Gastrocnemius medialis (tissue), 4 donors: Measurements from ENCODE around the gene SMURF1. TPM values are rescaled to one million over a fixed set of nuclear protein-coding genes. Genes with fewer than 3 reads are reported as not detected.
"Not testable (repeated sequence)": the region's sequence is repeated elsewhere in the genome, so short reads cannot be mapped to it uniquely, and the experiment has no call there.

ENCODE experiments used
- ATAC-seq, 2 donors: fragments of 150-250 bp; one replicate each; pipeline ENCODE4 v1.9.1; 2016
- DNase-seq, 2 donors: peaks; one replicate each; pipeline ENCODE4 v3.0.0-alpha.2; 2019
- H3K27ac ChIP-seq, 4 donors: fragments of 200-600 bp; sonication (generic); 1 replicate in 1 of 4; 2 replicates in 3 of 4; pipeline ENCODE4 v1.5.1; 2016 to 2018; ENCODE audit warnings: mild to moderate bottlenecking in 2 of 4, moderate library complexity in 1 of 4
- H3K27me3 ChIP-seq, 3 donors: fragments of 200-600 bp; sonication (generic) in 2 of 3; 1 replicate in 1 of 3; 2 replicates in 2 of 3; pipeline versions ENCODE4 v1.5.1 to v1.6.0; 2016 to 2019; ENCODE audit warnings: mild to moderate bottlenecking in 1 of 3, moderate library complexity in 1 of 3
- H3K36me3 ChIP-seq, 2 donors: fragments of 200-600 bp; sonication (generic) in 1 of 2; one replicate each; pipeline ENCODE4 v1.5.1; 2017 to 2018
- H3K4me1 ChIP-seq, 2 donors: fragments of 200-600 bp; sonication (generic) in 1 of 2; one replicate each; pipeline ENCODE4 v1.5.1; 2016 to 2017; ENCODE audit warnings: mild to moderate bottlenecking in 2 of 2
- H3K4me3 ChIP-seq, 4 donors: fragments of 200-600 bp; sonication (generic) in 3 of 4; 1 replicate in 1 of 4; 2 replicates in 3 of 4; pipeline ENCODE4 v1.5.1; 2016 to 2019; ENCODE audit warnings: mild to moderate bottlenecking in 2 of 4
- H3K9me3 ChIP-seq, 3 donors: fragments of 200-600 bp; sonication (generic) in 2 of 3; 1 replicate in 1 of 3; 2 replicates in 2 of 3; pipeline ENCODE4 v1.5.1; 2016 to 2019
- CTCF ChIP-seq, 5 experiments: fragments of 450-650 bp in 3 of 5; fragments of 200-600 bp in 2 of 5; sonication (generic) in 2 of 5; IDR thresholded peaks in 4 of 5; conservative IDR thresholded peaks in 1 of 5; 1 replicate in 4 of 5; 2 replicates in 1 of 5; pipeline ENCODE4 v1.5.1; 2016 to 2019; ENCODE audit warnings: antibody characterized with exemption in 5 of 5, mild to moderate bottlenecking in 3 of 5, moderate library complexity in 3 of 5
- POLR2A ChIP-seq, 2 donors: fragments of 450-650 bp; IDR thresholded peaks; one replicate each; pipeline ENCODE4 v1.6.1; 2017; ENCODE audit warnings: antibody characterized with exemption in 2 of 2, mild to moderate bottlenecking in 2 of 2, moderate library complexity in 2 of 2
- in situ Hi-C, 4 donors: fragments of 200-750 bp; cut with MboI; loops; one replicate each; pipeline versions ENCODE4 v1.15.0 to v1.8.0; 2017; ENCODE audit warnings: low sequenced_read_pairs in 4 of 4
- intact Hi-C: fragments of 100-400 bp; cut with DNase I; formaldehyde crosslinking; loops from one replicate; pipeline ENCODE4 v1.15.1; 2023; ENCODE audit warnings: low total_unique reads
- total RNA-seq, 4 donors: library from RNA; depleted of rRNA; stranded (reverse); fragments of >200 nt; gene quantifications; one replicate each; pipeline versions ENCODE4 v1.1.0 to v1.2.3, GENCODE V29; 2016

Gene SMURF1
- total RNA-seq, 4 donors from 2014 or later = 15.4 to 44.8 (median 18.3) TPM

GRCh38 chr7:99167072-99167471, 23.2 kb upstream of the SMURF1 start:
- intact Hi-C loops (no loop called here), in situ Hi-C loops (no loop called here)
- Histone ChIP-seq H3K27me3 (no peaks in the 10 kb centered on the region), H3K4me3 (no peak overlapping the region), H3K9me3 (no peaks in the 10 kb centered on the region), H3K36me3 (no peaks in the 10 kb centered on the region), H3K27ac (no peak overlapping the region), H3K4me1 (no peaks in the 10 kb centered on the region)
- no peak for TF ChIP-seq POLR2A (IDR thresholded peaks at IDR 0.05)
- no peak for TF ChIP-seq CTCF (IDR thresholded peaks at IDR 0.05 in 4 of 5, conservative IDR thresholded peaks at IDR 0.05 in 1 of 5)
- no peak for ATAC-seq
- DNase-seq = no peak

GRCh38 chr7:99165816-99166215, 21.9 kb upstream of the SMURF1 start:
- TF ChIP-seq CTCF (IDR thresholded peaks at IDR 0.05 in 4 of 5, conservative IDR thresholded peaks at IDR 0.05 in 1 of 5) (no peak), POLR2A (IDR thresholded peaks at IDR 0.05) (no peak)
- H3K9me3 ChIP-seq = no peaks in the 10 kb centered on the region
- H3K27ac ChIP-seq = no peak overlapping the region
- no peaks in the 10 kb centered on the region for H3K27me3 ChIP-seq
- DNase-seq (no peak), ATAC-seq (no peak)
- intact Hi-C loops (no loop called here), in situ Hi-C loops (no loop called here)
- H3K36me3 ChIP-seq = no peaks in the 10 kb centered on the region
- H3K4me1 ChIP-seq = no peaks in the 10 kb centered on the region
- H3K4me3 ChIP-seq = no peak overlapping the region

- H3K4me3 ChIP-seq, H3K27ac ChIP-seq, H3K36me3 ChIP-seq, intact Hi-C loops, H3K27me3 ChIP-seq, in situ Hi-C loops, DNase-seq, ATAC-seq, H3K4me1 ChIP-seq, H3K9me3 ChIP-seq: not testable (repeated sequence)
These were observed 19.8 kb upstream of the SMURF1 start for GRCh38 chr7:99163669-99164068.

GRCh38 chr7:99156649-99157048, 12.7 kb upstream of the SMURF1 start:
- intact Hi-C loops = no loop called here
- H3K36me3 ChIP-seq = no peaks in the 10 kb centered on the region

GRCh38 chr7:99155211-99155610, 11.3 kb upstream of the SMURF1 start:
- H3K4me1 ChIP-seq = no peaks in the 10 kb centered on the region
- no peak overlapping the region for H3K4me3 ChIP-seq
- TF ChIP-seq POLR2A (IDR thresholded peaks at IDR 0.05) (no peak), CTCF (IDR thresholded peaks at IDR 0.05 in 4 of 5, conservative IDR thresholded peaks at IDR 0.05 in 1 of 5) (no peak)
- in situ Hi-C loops (no loop called here), intact Hi-C loops (no loop called here)
- H3K9me3 ChIP-seq = no peaks in the 10 kb centered on the region
- no peak overlapping the region for H3K27ac ChIP-seq
- ATAC-seq (no peak), DNase-seq (no peak)
- H3K27me3 ChIP-seq = no peaks in the 10 kb centered on the region
- no peaks in the 10 kb centered on the region for H3K36me3 ChIP-seq

More at GRCh38 chr7:99156649-99157048, 12.7 kb upstream of the SMURF1 start:
- Histone ChIP-seq H3K4me3 (no peak overlapping the region), H3K9me3 (no peaks in the 10 kb centered on the region), H3K4me1 (no peaks in the 10 kb centered on the region), H3K27me3 (no peaks in the 10 kb centered on the region), H3K27ac (no peak overlapping the region)
- in situ Hi-C loops = no loop called here
- no peak for ATAC-seq
- TF ChIP-seq CTCF (IDR thresholded peaks at IDR 0.05 in 4 of 5, conservative IDR thresholded peaks at IDR 0.05 in 1 of 5) = no peak
- no peak for TF ChIP-seq POLR2A (IDR thresholded peaks at IDR 0.05)
- DNase-seq = no peak
